Fibroblast of lung (primary cell): Measurements from ENCODE around the gene NKAIN2. TPM values are rescaled to one million over a fixed set of nuclear protein-coding genes. Genes with fewer than 3 reads are reported as not detected.

ENCODE experiments used
- DNase-seq, 2 donors: peaks; one replicate each; pipeline versions ENCODE4 v3.0.0 to v3.0.0-alpha.2; 2010; ENCODE audit warnings: low read depth in 2 of 2
- H2AFZ ChIP-seq: 2 replicates; pipeline ENCODE4 v1.5.1; 2012; ENCODE audit warnings: low read length, control low read depth, inconsistent platforms
- H3K27ac ChIP-seq: 2 replicates; pipeline ENCODE4 v1.5.1; 2011; ENCODE audit warnings: low read length, control low read depth; ENCODE audit not compliant: insufficient read depth
- H3K27me3 ChIP-seq: 2 replicates; pipeline ENCODE4 v1.5.1; 2011; ENCODE audit warnings: mild to moderate bottlenecking, low read length; ENCODE audit not compliant: control insufficient read depth, insufficient read depth
- H3K36me3 ChIP-seq: 2 replicates; pipeline ENCODE4 v1.5.1; 2011; ENCODE audit warnings: low read length; ENCODE audit not compliant: control insufficient read depth, insufficient read depth
- H3K4me1 ChIP-seq: 2 replicates; pipeline ENCODE4 v1.5.1; 2011; ENCODE audit warnings: low read length; ENCODE audit not compliant: control insufficient read depth, insufficient read depth; ENCODE audit errors: extremely low read depth
- H3K4me2 ChIP-seq: 2 replicates; pipeline ENCODE4 v1.5.1; 2011; ENCODE audit warnings: low read length, control low read depth; ENCODE audit not compliant: insufficient read depth; ENCODE audit errors: extremely low read depth
- H3K4me3 ChIP-seq, 4 experiments: fragments of 200-600 bp in 1 of 4; sonication (generic) in 1 of 4; replicated peaks in 1 of 4; 2 replicates each; pipeline ENCODE4 v1.5.1; 2011 to 2016; ENCODE audit warnings: low read length in 4 of 4, low read depth in 3 of 4, mild to moderate bottlenecking in 3 of 4, control low read depth in 2 of 4, inconsistent platforms in 1 of 4, mixed read lengths in 1 of 4; ENCODE audit not compliant: insufficient read depth in 1 of 4; ENCODE audit errors: control extremely low read depth in 1 of 4
- H3K79me2 ChIP-seq: 2 replicates; pipeline ENCODE4 v1.5.1; 2012; ENCODE audit warnings: mild to moderate bottlenecking, low read length, inconsistent platforms; ENCODE audit not compliant: control insufficient read depth, insufficient read depth
- H3K9ac ChIP-seq: 2 replicates; pipeline ENCODE4 v1.5.1; 2011; ENCODE audit warnings: mild to moderate bottlenecking, low read length, control low read depth; ENCODE audit not compliant: insufficient read depth
- H3K9me3 ChIP-seq: 2 replicates; pipeline ENCODE4 v1.5.1; 2012; ENCODE audit warnings: low read depth, low read length; ENCODE audit not compliant: control insufficient read depth, insufficient read depth
- H4K20me1 ChIP-seq: 2 replicates; pipeline ENCODE4 v1.5.1; 2011; ENCODE audit warnings: low read length; ENCODE audit not compliant: control insufficient read depth, insufficient read depth; ENCODE audit errors: extremely low read depth
- CTCF ChIP-seq, 2 donors: IDR thresholded peaks in 1 of 2; conservative IDR thresholded peaks in 1 of 2; 1 replicate in 1 of 2; 2 replicates in 1 of 2; pipeline ENCODE4 v1.5.1; 2011 to 2012; ENCODE audit warnings: low read length in 2 of 2, control low read depth in 1 of 2, inconsistent platforms in 1 of 2, low read depth in 1 of 2, mild to moderate bottlenecking in 1 of 2
- EZH2 ChIP-seq: IDR thresholded peaks from 2 replicates; pipeline ENCODE4 v1.5.1; 2012; ENCODE audit warnings: low read length, control low read depth, mild to moderate bottlenecking; ENCODE audit errors: missing control alignments
- polyA plus RNA-seq, 2 donors: library from polyadenylated mRNA; depleted of rRNA in 1 of 2; stranded (reverse) in 1 of 2; unstranded in 1 of 2; fragments of >200 nt; gene quantifications; 2 replicates each; pipeline ENCODE4 v1.2.1, GENCODE V29; 2011 to 2012; ENCODE audit warnings: missing spikeins in 1 of 2
- total RNA-seq: library from RNA; depleted of rRNA; stranded (reverse); fragments of >200 nt; gene quantifications from 2 replicates; pipeline ENCODE4 v1.2.1, GENCODE V29; 2014

Gene NKAIN2
- total and polyA plus RNA-seq, 2 donors (not counting 1 experiment from before 2014, with no cell fraction given), result not detected

DNA sequence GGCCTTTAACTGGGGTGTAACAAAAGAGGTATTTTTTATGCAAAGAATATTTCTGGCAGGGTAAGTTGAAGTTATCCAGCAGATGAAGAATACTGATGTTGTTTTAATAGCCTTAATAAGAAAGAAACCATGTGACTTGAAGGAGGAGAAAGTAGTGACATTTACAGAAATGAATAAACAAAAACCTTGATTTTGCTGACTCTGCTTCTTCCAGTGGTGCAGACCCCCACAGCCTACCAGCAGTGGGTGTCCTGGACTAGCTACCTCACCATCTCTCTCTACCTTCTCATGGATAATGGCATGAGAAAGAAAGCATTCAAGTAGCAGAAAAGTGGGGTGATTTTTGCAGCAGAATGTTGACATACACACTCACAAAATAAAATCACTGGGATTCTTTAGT is 996.0 kb downstream of the NKAIN2 start:
- no peak for DNase-seq
- Histone ChIP-seq H3K4me3 (no peak overlapping the region), H3K9me3 (no peaks in the 10 kb centered on the region), H3K4me2 (no peak overlapping the region), H2AFZ (no peak overlapping the region), H3K79me2 (no peaks in the 10 kb centered on the region), H3K27me3 (no peaks in the 10 kb centered on the region), H4K20me1 (no peaks in the 10 kb centered on the region), H3K36me3 (no peaks in the 10 kb centered on the region), H3K4me1 (no peaks in the 10 kb centered on the region), H3K27ac (no peak overlapping the region), H3K9ac (no peak overlapping the region)
- TF ChIP-seq CTCF (conservative IDR thresholded peaks at IDR 0.05 in 1 of 2, IDR thresholded peaks at IDR 0.05 in 1 of 2; ENCODE audit: low read depth in 1 of 2, low read length in 2 of 2), result no peak
- no peak for TF ChIP-seq EZH2

DNA sequence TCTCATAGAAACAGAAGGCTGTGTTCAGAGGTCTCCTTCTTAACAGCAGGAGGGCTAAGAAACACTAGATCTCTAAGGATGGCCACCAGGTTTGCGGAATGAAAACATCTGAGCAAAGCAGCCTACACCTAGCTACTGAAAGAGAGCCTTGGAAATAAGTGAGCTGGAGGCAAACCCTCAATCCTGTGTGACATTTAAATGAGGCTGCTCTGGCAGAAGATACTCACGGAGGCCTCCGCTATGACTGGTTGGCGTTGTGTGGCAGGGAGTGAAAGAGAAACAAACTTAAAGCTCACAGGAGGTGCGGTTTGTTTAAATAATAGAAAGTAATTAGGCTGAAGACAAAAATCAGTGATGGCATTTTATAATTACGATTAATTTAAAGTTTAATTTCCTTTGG is 996.6 kb downstream of the NKAIN2 start:
- Histone ChIP-seq H3K4me2 (no peak overlapping the region), H3K4me1 (no peaks in the 10 kb centered on the region)

DNA sequence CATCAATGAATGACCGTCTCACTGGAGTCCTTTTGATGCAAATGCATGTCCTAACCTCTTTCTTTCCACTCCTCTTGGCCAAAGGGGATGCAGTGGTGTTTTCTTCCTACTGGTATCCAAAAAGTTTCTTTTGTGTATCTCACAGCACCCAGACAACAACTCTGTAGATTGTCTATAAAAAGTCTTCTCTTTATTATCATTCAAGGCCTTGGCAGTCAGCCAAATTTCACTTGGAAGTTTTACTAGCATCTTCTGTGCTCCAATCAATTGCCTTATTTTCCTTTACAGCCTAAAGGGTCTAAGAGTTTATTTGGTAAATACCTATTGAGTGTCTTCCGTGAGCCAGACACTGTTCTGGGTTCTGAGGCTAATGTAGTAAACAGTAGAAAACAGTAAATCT is 1008.4 kb downstream of the NKAIN2 start:
- Histone ChIP-seq H3K4me1 (no peaks in the 10 kb centered on the region), H3K79me2 (no peaks in the 10 kb centered on the region), H3K4me3 (no peak overlapping the region), H3K9ac (no peak overlapping the region), H3K27ac (no peak overlapping the region), H3K4me2 (no peak overlapping the region), H3K36me3 (no peaks in the 10 kb centered on the region), H2AFZ (no peak overlapping the region), H4K20me1 (no peaks in the 10 kb centered on the region), H3K9me3 (no peaks in the 10 kb centered on the region), H3K27me3 (no peaks in the 10 kb centered on the region)
- no peak for DNase-seq
- TF ChIP-seq EZH2, result no peak
- no peak for TF ChIP-seq CTCF (conservative IDR thresholded peaks at IDR 0.05 in 1 of 2, IDR thresholded peaks at IDR 0.05 in 1 of 2; ENCODE audit: low read depth in 1 of 2, low read length in 2 of 2)

More for the DNA sequence above, 996.6 kb downstream of the NKAIN2 start:
- H4K20me1 ChIP-seq, result no peaks in the 10 kb centered on the region
- no peaks in the 10 kb centered on the region for H3K79me2 ChIP-seq
- H3K36me3 ChIP-seq, result no peaks in the 10 kb centered on the region
- H3K4me3 ChIP-seq, result no peak overlapping the region
- no peak for DNase-seq
- H3K27ac ChIP-seq, result no peak overlapping the region
- H3K9ac ChIP-seq, result no peak overlapping the region
- H3K27me3 ChIP-seq, result no peaks in the 10 kb centered on the region
- no peaks in the 10 kb centered on the region for H3K9me3 ChIP-seq
- no peak overlapping the region for H2AFZ ChIP-seq
- TF ChIP-seq EZH2 (no peak), CTCF (conservative IDR thresholded peaks at IDR 0.05 in 1 of 2, IDR thresholded peaks at IDR 0.05 in 1 of 2; ENCODE audit: low read depth in 1 of 2, low read length in 2 of 2) (no peak)
